Right atrium auricular region (tissue), 2 donors: ENCODE measurements around the gene GUCD1. TPM values are rescaled to one million over a fixed set of nuclear protein-coding genes. Genes with fewer than 3 reads are reported as not detected.

Experiments
- DNase-seq: peaks from one replicate; pipeline ENCODE4 v3.0.0-alpha.2; 2019; ENCODE audit warnings: low spot score
- H3K27ac ChIP-seq, 2 donors: fragments of 200-600 bp; sonication (generic); 1 replicate in 1 of 2; 2 replicates in 1 of 2; pipeline ENCODE4 v1.5.1; 2016 to 2019
- H3K27me3 ChIP-seq, 2 donors: fragments of 200-600 bp; sonication (generic); one replicate each; pipeline versions ENCODE4 v1.5.1 to v1.6.0; 2017 to 2019
- H3K36me3 ChIP-seq: fragments of 200-600 bp; sonication (generic); one replicate; pipeline ENCODE4 v1.5.1; 2016
- H3K4me1 ChIP-seq, 2 donors: fragments of 200-600 bp; sonication (generic); one replicate each; pipeline versions ENCODE4 v1.5.1 to v1.6.0; 2017 to 2019
- H3K4me3 ChIP-seq, 2 donors: fragments of 200-600 bp; sonication (generic); 1 replicate in 1 of 2; 2 replicates in 1 of 2; pipeline ENCODE4 v1.5.1; 2017 to 2019; ENCODE audit warnings: mild to moderate bottlenecking in 1 of 2, moderate library complexity in 1 of 2
- H3K9me3 ChIP-seq, 2 donors: fragments of 200-600 bp; sonication (generic); one replicate each; pipeline ENCODE4 v1.5.1; 2019
- CTCF ChIP-seq, 2 donors: fragments of 200-600 bp; sonication (generic); IDR thresholded peaks; one replicate each; pipeline ENCODE4 v1.5.1; 2019; ENCODE audit warnings: antibody characterized with exemption in 2 of 2
- total RNA-seq, 2 donors: library from RNA; depleted of rRNA; stranded (reverse); fragments of >200 nt; gene quantifications; one replicate each; pipeline ENCODE4 v1.1.0, GENCODE V29; 2016

Gene GUCD1
- total RNA-seq, 2 donors from 2014 or later, result 132 to 147 TPM

DNA sequence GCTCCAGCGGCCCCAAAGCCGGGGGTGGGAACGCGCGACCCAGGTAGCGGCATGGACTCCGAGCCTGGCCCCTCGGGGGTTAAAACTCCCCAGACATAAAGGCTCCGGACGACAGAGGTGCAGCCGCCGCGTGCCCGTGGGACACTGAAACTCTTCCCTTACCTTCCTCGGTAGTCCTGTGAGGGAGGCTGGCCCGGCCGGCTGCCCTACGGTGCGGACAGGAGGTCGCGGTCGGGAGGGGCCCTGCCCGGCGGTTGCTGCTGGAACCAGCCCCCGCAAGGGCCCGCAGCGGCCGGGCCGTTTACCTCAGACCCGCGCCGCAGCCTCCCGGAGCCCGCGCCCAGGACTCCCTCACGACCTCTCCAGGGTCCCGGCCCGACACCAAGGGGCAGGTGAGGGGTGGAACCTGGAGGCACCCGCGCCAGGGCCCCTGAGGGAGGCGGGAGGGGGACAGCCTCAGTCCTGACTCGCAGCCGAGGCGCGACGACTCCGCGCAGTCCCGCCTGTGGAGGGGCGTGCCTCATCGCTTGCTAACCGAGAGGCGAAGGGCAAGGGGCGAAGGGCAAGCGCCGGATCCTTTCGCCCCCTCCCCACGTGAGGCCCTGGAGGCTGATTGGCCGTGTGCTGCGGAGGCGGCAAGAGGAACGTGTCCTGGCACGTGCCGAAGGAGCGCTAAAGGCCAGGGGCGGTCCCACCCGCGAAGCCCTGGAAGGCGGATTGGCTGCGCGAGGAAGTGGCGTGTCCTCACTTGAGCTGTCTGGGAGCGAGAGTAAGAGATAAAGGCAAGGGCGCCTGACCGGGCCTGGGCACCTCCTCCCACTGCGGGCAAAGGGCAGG, 60.2 kb downstream of the GUCD1 start, which contains the start of gene UPB1:
Gene UPB1 (plus strand): TSS at position 805 of the 837 bp plus-strand sequence. CDS start 72 bp downstream, outside the sequence.
- no peak for DNase-seq
- no peaks in the 10 kb centered on the region for H3K36me3 ChIP-seq
- peaks cover 0 to 20% of the 10 kb centered on the region in 2 donors for H3K4me1 ChIP-seq
- TF ChIP-seq CTCF (IDR thresholded peaks at IDR 0.05), result no peak
- no peak within 1 kb of the TSS for H3K27ac ChIP-seq
- no peaks in the 10 kb centered on the region for H3K27me3 ChIP-seq
- peak within 1 kb of the TSS in 1 of 2 donors; percentile 39 for H3K4me3 ChIP-seq
- H3K9me3 ChIP-seq, result no peaks in the 10 kb centered on the region

GRCh38 chr22:24494167-24494527, 60.8 kb downstream of the GUCD1 start:
- no peaks in the 10 kb centered on the region for H3K9me3 ChIP-seq
- peak overlapping the region in 1 of 2 donors; percentile 39 for H3K4me3 ChIP-seq
- H3K4me1 ChIP-seq, result peaks cover 0 to 14% of the 10 kb centered on the region in 2 donors
- no peak overlapping the region for H3K27ac ChIP-seq
- no peaks in the 10 kb centered on the region for H3K36me3 ChIP-seq
- no peak for TF ChIP-seq CTCF (IDR thresholded peaks at IDR 0.05)
- no peak for DNase-seq
- H3K27me3 ChIP-seq, result no peaks in the 10 kb centered on the region

DNA sequence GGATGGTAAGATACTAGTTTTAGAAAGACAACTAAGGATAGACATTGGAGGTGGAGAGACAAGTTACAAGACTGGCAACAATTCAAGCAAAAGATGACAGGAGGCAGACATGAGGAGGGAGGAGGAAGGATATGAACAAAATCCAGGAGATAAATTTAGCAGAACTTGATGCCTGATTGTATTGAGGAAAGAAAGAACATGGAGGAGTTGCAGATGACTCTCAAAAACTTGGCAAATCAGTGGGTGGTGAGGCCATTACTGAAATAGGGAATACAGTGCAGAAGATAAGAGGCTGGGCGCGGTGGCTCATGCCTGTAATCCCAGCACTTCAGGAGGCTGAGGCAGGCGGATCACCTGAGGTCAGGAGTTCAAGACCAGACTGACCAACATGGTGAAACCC, 62.5 kb downstream of the GUCD1 start:
- TF ChIP-seq CTCF (IDR thresholded peaks at IDR 0.05), result no peak
- no peak for DNase-seq
- no peaks in the 10 kb centered on the region for H3K27me3 ChIP-seq
- no peak overlapping the region for H3K4me3 ChIP-seq
- no peak overlapping the region for H3K27ac ChIP-seq
- H3K36me3 ChIP-seq, result no peaks in the 10 kb centered on the region
- H3K4me1 ChIP-seq, result peaks cover 0 to 9% of the 10 kb centered on the region in 2 donors
- no peaks in the 10 kb centered on the region for H3K9me3 ChIP-seq

Other genes with a start within 250 kb of the GUCD1 start
- gene ADORA2A, start 127.5 kb downstream of the GUCD1 start, total RNA-seq, result 1 to 10 TPM; 5.9 to 7.1 TPM
- 1 to 10 TPM; 1.7 to 2.4 TPM for gene UPB1, start 59.8 kb downstream of the GUCD1 start, total RNA-seq
- 100 to 1,000 TPM; 100 to 125 TPM for gene SNRPD3, start 861 bp upstream of the GUCD1 start, total RNA-seq
- gene LRRC75B, start 37.9 kb upstream of the GUCD1 start, total RNA-seq, result 1 to 10 TPM; 3.0 to 7.5 TPM
- gene GGT1, start 48.1 kb upstream of the GUCD1 start, total RNA-seq, result 1 to 10 TPM in 1 of 2 donors, under 1 TPM in 1; 0.98 to 1.7 TPM
- gene PIWIL3, start 219.6 kb upstream of the GUCD1 start, total RNA-seq, result not detected